ENCODE data around the gene APBB2.

Gene APBB2

DNA sequence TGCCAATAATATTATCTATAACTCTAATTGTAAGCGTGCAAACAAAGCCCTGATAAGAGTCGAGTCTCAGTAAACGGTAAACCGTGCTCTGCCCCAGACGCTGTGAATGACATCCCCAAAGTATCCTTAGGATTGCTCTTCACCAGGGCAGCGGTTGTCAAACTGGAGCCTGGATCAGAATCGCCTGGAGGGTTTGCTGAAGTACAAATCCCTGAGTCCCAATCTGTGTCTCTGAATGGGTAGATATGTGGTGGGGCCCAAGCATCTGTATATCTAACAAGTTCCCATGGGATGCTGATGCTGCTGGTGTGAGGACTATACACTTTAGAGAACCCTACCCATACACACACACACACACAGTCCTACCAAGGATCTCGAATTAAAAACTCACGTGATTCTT is 813 bp upstream of the APBB2 start:
- no peak for DNase-seq

- DNase-seq, result no peak
These were observed 444 bp upstream of the APBB2 start for GRCh38 chr4:41214825-41215146.

DNA sequence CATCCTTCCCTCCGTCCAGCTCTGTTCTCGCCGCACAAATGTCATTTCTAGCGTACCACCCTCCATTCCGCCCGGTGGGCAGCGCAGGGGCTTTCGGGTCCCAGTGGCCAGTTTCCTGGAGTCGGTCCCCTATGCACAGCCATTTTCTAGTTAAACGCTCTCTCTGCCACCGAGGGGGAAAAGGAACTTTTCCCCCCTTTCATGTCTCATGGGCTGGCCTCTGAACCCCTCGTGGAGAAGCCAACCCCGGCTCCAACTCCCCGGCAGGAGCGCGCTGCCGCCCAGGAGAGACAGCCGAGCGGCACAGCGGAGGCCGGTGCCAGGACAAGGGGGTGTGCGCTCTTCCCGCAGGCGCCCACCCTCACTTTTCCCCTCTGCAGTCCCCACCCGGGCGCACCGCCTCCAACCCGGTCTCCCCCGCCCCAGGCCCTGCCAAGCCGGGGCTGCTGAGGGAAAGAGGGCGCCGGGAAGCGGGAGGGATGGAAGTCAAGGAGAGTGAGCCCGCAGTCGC is 662 bp downstream of the APBB2 start:
- no peak for DNase-seq

DNA sequence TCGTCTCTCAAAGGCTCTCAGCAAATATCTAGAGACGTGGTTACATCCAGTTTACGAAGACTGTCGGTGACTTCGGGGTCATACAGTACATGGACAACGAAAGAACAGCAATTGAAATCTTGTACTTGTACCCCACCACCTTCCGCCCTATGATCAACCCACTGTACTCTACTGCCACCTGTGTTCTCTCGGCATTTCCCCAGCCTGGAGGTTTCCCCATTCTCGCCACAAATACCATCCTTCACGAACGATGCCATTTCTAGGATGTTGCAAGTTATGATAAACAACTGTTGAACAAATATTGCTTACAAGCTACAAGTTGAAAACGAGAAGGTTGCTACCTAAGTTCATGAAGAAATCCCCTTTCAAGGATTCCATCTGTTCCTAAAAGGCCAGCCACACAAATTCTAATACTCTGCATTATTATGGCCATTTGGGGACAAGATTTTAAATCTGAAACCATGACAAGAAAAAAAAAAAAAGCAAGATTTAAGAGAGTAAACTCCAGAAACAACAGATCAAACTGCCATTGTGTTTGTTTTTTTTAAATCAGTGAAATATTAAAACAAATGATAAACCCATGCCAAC is 1.6 kb downstream of the APBB2 start:
- no peak for DNase-seq

GRCh38 chr4:41211951-41212615 is 2.3 kb downstream of the APBB2 start:
- no peak for DNase-seq

DNA sequence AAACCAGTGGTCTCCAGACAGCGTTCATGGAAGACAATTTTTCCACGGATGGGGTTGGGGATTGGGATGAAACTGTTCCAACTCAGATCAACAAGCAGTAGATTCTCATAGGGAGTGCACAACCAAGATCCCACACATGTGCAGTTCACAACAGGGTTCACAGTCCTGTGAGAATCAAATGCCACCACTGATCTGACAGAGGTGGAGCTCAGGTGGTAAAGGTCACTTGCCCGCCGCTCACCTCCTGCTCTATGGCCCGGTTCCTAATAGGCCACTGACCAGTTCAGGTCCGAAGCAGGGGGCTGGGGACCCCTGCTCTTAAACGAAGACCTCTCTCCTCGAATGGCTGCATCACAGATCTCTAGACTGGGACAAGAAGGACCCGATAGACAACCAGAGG is 4.4 kb downstream of the APBB2 start:
- DNase-seq, result no peak

- no peak for DNase-seq
These were observed 5.2 kb downstream of the APBB2 start for GRCh38 chr4:41209187-41209586.

DNA sequence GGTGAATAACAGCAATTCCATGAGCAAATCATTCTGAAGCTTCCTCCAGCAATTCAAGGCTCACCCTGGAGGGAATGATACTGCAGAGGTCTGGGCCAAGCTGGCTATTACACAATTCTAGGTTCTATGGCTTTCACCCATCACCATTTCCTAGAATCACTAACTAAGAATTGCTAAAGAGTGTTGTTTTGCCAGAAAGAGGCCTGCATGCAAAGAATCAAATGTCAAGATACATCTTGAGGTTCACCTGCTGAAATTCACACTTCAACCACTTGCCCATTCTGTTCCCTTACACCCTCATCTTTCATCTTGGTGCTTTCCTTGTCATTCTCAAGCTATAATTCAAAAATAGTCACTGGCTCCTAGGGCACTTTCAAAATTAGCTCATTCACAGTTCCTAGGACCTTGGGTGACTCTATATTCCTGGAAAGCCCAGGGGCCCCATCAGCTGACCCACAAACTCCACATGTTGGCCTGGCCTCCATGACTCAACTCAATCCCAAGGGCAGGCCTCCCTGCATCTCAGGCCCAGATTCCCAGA is 7.0 kb downstream of the APBB2 start:
- no peak for DNase-seq

DNA sequence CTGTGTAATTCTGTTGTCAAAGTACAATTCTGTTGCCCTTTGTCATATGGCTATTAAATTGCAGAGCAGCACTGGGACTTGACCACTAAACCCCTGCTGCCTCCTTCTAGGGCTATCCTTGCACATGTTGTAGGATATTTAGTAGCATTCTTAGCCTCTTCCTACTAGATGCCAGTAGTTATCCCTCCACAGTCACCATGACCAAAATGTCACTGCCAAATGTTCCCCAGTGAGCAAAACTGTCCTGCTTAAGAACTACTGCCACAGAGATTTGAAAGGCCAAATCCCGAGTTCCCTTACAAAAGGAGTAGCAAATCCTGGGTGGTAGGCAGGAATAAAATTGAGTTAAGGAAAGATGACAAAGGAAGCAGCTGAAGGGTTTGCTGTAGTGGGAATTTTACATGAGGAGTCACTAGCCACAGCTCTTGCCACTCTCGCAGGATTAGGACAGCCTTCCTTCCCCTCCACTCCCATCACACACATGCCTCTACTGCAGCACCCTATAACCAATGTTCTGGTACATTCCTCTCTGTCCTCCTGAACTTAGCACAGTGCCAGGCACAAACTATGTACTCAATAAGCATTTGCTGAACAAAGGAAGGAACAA is 8.4 kb downstream of the APBB2 start:
- no peak for DNase-seq

- no peak for DNase-seq
These were observed 9.2 kb downstream of the APBB2 start for GRCh38 chr4:41205130-41205529.

DNA sequence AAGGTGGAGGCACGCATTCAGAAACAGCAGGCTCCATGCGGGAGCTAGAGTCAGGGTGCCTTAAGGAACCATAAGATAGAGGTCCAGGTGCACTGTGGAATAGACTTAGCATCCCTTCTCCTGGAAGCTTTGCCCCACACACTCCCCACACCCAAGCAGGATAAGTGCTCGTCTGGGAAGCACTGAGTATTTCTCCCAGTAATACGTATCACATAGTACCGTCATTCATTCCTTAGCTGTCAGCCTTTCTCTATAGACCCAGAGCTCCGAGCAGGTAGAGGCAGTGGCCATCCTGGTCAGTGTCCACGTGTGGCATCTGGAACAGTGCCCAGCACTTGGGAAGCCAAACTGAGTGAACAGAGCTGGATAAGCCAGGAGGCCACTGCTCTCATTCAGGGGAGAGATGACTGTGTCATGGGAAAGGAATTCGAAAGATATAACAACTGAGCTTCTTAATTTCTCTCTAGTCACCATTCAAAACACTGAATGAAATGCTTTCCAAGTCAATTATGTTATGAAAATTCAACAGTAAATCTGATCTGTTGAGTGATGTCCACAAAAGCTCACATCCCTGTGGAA is 9.9 kb downstream of the APBB2 start:
- no peak for DNase-seq

DNA sequence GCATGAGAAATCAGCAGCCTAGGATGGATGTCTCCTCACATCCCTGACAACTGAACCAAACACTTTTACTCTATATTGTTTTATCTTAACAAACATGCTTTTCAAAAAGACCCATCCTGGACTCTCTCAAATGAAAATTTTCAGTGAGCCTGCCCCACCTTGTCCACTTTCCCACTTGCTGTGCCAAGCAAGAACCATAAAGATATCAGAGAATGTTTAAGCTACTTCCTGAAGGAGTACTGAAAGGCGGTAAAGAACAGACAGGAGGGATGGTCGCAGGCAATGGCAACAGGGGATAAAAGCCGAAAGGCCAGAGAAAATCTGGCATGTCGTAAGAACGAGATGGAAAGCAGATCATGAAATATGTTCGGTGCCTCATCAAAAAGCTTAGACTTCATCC is 10.5 kb downstream of the APBB2 start:
- no peak for DNase-seq

DNA sequence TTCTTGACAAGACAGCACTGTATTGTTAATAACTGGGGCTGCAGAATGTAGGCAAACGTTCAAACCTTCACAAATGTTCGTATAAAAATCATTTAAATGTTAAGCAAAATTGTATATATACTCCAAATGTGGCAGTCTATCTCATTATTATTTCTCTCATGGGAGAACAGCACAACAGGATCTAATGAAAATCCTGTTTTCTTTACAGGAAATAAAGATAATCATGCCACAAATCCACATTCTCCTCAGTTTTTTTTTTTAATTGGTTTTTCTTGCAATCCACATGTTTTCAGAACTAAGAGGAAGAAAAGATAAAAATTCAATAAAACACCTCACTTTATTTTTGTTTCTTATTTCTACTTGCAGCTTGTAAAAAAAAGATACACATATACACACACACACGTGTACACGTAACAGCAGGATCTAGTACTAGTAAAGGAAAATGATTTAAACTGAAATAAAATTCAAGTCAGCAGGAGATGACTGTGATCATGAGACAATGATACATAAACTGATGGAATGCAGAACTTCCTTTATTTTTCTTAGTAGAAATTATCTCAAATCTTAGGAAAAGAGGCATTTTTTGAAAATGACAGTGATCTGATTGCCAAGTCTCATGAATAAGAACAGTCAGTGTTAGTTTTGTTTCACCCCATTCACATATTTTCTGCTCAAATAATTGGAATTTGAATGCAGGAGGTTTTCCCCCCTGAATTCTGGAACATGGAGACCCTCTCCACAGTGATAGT is 11.3 kb downstream of the APBB2 start:
- no peak for DNase-seq

DNA sequence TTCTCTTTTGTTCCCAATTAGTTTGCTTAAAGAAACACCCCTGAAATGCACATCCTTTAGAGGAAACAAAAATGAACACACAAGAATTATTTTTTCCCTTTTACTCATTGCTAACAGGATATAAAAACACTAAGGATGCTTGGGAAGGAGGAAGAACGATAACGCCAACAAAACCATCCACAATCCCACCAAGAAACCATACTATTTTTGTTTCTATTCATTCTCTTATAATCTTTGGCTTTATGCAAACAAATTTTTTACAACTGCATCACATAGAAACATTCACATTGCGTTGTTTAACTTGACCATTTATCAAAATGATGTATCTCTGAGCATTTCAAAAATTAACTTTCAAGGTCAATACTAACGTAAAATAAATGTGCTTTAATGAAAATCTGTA is 12.0 kb downstream of the APBB2 start:
- no peak for DNase-seq

- no peak for DNase-seq
These were observed 13.8 kb downstream of the APBB2 start for GRCh38 chr4:41200486-41201017.

- no peak for DNase-seq
These were observed 14.6 kb downstream of the APBB2 start for GRCh38 chr4:41199788-41200187.

DNA sequence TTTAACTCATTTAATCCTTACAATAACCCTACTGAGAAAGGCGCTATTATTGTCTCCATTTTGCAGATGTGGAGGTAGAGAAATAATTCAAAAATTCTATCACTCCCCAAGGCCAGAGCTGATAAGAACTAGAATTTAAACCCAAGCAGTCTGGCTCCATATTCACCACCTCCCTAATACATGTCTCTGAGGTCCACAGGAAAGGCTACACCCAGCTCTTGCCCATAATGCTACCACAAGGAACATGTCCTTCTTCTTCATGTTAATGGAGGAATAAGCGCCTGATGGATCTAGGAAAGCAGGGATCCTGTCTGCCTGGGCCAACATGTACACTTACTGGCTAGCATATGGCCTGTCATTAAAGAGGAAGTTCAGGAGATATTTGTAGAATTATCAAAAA is 16.3 kb downstream of the APBB2 start:
- no peak for DNase-seq

- DNase-seq, result no peak
These were observed 16.8 kb downstream of the APBB2 start for GRCh38 chr4:41197495-41197894.

DNA sequence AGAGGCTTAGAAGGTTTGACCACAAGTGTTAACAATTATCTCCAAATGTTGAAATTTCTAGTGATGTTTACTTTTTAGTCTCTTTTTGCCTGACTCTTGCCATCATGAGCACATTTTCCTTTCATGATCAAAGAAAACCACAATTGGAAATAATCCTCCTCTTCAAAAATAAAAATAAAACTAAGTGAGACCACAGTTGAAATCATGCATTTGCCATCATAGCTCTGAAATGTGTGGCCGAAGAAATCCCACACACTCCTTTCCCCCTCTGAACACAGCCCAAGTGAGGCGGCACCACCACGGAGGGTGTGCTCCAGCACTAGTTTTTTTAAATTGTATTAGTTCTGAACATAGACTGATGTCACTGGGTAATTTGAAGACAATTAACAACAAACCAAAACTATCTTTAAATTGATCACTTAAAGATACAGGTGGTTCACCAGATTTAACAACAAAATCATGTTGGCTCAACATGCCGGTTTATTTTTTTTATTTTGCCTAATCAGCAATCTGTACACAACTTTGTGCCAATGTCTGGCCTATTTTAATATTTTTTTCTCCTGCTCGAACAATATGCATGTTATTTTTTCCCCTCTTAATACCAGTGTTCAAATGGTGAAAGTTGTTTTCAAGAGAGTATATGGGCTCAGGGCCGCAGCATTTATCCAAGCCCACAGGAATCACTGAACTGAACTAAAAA is 17.6 kb downstream of the APBB2 start:
- DNase-seq, result no peak

- no peak for DNase-seq
These were observed 22.2 kb downstream of the APBB2 start for GRCh38 chr4:41192136-41192535.

DNA sequence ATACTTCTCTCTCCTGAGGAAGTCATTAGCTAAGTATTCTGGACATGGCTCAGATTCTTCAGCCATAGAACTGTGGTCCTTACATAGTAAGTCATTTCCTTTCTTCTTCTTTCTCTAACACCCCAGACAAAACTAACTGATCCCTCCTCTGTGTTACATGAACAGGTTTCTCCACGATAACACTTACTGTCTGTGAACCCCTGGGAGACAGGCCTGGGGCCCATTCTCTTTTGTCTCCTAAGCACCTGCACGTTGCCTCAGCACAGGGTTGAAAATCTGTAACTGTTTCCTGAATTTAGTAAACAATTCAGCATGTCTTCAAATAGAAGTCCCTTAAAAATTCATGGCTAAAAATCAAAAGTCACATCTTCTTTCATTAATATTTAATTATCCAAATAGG is 24.7 kb downstream of the APBB2 start:
- DNase-seq, result no peak

GRCh38 chr4:41189076-41189475 is 25.3 kb downstream of the APBB2 start:
- no peak for DNase-seq
